HepG2 (cell line): ENCODE results near the gene VAV2.

Experiments used
- BRCA1 ChIP-seq: sonication (generic); formaldehyde crosslinking; IDR thresholded peaks from 2 replicates; pipeline ENCODE4 v1.4.0; 2020; ENCODE audit warnings: missing genetic modification reagents
- ZNF570 ChIP-seq: sonication (generic); formaldehyde crosslinking; IDR thresholded peaks from 2 replicates; pipeline ENCODE4 v1.4.0; 2020; ENCODE audit warnings: mild to moderate bottlenecking, missing genetic modification reagents, borderline replicate concordance
- ZNF792 ChIP-seq: IDR thresholded peaks from 2 replicates; pipeline ENCODE4 v1.6.1; 2016
- TF ChIP-seq, protein P1 (sequence below): sonication (generic); formaldehyde crosslinking; IDR thresholded peaks from 2 replicates; pipeline ENCODE4 v1.4.0; 2020; ENCODE audit warnings: missing genetic modification reagents
- TF ChIP-seq, protein P2 (sequence below): conservative IDR thresholded peaks from 2 replicates; pipeline ENCODE4 v1.6.1; 2018; ENCODE audit warnings: missing genetic modification reagents
- TF ChIP-seq, protein P3 (sequence below): sonication (generic); formaldehyde crosslinking; IDR thresholded peaks from 2 replicates; pipeline ENCODE4 v1.4.0; 2020; ENCODE audit warnings: missing genetic modification reagents

DNA sequence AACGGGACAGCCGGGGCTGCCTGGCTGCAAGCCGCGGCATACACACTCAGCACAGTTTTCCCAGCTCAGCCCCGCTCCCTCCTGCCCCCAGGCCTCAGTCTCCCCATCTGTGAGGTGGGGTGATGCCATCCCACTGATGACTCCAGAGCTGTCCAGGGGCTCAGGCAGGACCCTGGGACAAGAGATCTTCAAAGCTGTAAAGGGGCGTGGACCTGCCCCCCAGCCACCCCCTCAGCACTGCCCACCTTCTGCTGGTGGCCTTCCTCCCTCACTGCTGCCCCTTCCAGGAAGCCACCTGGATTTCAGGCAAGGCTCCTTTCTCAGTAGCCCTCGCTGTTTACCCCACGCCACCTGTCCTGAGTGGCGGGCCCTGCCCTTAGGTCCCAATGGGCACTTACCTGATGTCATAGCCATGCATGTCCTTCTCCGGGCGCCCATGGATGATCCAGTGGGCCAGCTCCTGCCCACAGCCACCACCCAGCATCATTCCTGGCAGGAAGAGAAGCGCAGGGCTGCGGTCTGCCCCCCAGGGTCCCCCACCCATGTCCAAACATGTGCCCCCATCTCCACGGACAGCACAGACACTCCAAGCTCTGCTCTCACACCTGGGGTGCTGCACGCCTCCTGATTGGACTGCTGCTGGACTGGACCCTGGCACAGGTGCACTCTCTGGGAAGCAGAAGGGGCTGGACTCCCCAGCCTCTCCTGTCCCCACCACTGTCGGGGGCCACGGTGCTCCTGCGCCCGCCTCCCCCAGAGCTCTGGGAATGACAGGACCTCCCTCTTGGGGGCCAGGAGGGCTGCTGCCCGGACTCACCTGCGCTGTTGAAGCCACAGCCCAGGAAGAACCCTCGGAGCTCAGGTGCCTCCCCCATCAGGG lies 279.7 kb downstream of the VAV2 start:
- TF ChIP-seq, protein P1, sequence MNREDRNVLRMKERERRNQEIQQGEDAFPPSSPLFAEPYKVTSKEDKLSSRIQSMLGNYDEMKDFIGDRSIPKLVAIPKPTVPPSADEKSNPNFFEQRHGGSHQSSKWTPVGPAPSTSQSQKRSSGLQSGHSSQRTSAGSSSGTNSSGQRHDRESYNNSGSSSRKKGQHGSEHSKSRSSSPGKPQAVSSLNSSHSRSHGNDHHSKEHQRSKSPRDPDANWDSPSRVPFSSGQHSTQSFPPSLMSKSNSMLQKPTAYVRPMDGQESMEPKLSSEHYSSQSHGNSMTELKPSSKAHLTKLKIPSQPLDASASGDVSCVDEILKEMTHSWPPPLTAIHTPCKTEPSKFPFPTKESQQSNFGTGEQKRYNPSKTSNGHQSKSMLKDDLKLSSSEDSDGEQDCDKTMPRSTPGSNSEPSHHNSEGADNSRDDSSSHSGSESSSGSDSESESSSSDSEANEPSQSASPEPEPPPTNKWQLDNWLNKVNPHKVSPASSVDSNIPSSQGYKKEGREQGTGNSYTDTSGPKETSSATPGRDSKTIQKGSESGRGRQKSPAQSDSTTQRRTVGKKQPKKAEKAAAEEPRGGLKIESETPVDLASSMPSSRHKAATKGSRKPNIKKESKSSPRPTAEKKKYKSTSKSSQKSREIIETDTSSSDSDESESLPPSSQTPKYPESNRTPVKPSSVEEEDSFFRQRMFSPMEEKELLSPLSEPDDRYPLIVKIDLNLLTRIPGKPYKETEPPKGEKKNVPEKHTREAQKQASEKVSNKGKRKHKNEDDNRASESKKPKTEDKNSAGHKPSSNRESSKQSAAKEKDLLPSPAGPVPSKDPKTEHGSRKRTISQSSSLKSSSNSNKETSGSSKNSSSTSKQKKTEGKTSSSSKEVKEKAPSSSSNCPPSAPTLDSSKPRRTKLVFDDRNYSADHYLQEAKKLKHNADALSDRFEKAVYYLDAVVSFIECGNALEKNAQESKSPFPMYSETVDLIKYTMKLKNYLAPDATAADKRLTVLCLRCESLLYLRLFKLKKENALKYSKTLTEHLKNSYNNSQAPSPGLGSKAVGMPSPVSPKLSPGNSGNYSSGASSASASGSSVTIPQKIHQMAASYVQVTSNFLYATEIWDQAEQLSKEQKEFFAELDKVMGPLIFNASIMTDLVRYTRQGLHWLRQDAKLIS: no peak
- TF ChIP-seq, protein P2, sequence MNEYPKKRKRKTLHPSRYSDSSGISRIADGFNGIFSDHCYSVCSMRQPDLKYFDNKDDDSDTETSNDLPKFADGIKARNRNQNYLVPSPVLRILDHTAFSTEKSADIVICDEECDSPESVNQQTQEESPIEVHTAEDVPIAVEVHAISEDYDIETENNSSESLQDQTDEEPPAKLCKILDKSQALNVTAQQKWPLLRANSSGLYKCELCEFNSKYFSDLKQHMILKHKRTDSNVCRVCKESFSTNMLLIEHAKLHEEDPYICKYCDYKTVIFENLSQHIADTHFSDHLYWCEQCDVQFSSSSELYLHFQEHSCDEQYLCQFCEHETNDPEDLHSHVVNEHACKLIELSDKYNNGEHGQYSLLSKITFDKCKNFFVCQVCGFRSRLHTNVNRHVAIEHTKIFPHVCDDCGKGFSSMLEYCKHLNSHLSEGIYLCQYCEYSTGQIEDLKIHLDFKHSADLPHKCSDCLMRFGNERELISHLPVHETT: no peak
- TF ChIP-seq, protein P3, sequence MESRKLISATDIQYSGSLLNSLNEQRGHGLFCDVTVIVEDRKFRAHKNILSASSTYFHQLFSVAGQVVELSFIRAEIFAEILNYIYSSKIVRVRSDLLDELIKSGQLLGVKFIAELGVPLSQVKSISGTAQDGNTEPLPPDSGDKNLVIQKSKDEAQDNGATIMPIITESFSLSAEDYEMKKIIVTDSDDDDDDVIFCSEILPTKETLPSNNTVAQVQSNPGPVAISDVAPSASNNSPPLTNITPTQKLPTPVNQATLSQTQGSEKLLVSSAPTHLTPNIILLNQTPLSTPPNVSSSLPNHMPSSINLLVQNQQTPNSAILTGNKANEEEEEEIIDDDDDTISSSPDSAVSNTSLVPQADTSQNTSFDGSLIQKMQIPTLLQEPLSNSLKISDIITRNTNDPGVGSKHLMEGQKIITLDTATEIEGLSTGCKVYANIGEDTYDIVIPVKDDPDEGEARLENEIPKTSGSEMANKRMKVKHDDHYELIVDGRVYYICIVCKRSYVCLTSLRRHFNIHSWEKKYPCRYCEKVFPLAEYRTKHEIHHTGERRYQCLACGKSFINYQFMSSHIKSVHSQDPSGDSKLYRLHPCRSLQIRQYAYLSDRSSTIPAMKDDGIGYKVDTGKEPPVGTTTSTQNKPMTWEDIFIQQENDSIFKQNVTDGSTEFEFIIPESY: no peak
- TF ChIP-seq ZNF570 (CRISPR knock-in tag) (no peak), BRCA1 (CRISPR knock-in tag) (no peak), ZNF792 (no peak)
